ENCODE results near the gene TDRD15.
"Not testable (repeated sequence)": the region's sequence is repeated elsewhere in the genome, so short reads cannot be mapped to it uniquely, and the experiment has no call there.

TDRD15 gene

GRCh38 chr2:21123473-21124393 is at the start of gene TDRD15:
TDRD15 (plus strand) TSS chr2:21123968; CDS start chr2:21137468, 13,500 bp downstream.
- no peak for DNase-seq (ENCODE audit: low read depth in 2 of 2)

GRCh38 chr2:21078296-21078695 is 45.5 kb upstream of the TDRD15 start:
- DNase-seq (ENCODE audit: low read depth in 2 of 2): no peak

- DNase-seq (ENCODE audit: low read depth in 2 of 2): no peak
Observed at GRCh38 chr2:21083482-21083881, 40.3 kb upstream of the TDRD15 start.

GRCh38 chr2:21084401-21084800 is 39.4 kb upstream of the TDRD15 start:
- DNase-seq (ENCODE audit: low read depth in 2 of 2): no peak

GRCh38 chr2:21092308-21092869 is 31.4 kb upstream of the TDRD15 start:
- no peak for DNase-seq (ENCODE audit: low read depth in 2 of 2)

- DNase-seq (ENCODE audit: low read depth in 2 of 2): no peak
Observed at GRCh38 chr2:21095178-21095577, 28.6 kb upstream of the TDRD15 start.

GRCh38 chr2:21095714-21096113 is 28.1 kb upstream of the TDRD15 start:
- no peak for DNase-seq (ENCODE audit: low read depth in 2 of 2)

- DNase-seq (ENCODE audit: low read depth in 2 of 2): no peak
Observed at GRCh38 chr2:21096458-21096857, 27.3 kb upstream of the TDRD15 start.

- DNase-seq (ENCODE audit: low read depth in 2 of 2): no peak
Observed at GRCh38 chr2:21097331-21097730, 26.4 kb upstream of the TDRD15 start.

GRCh38 chr2:21098294-21098693 is 25.5 kb upstream of the TDRD15 start:
- no peak for DNase-seq (ENCODE audit: low read depth in 2 of 2)

- DNase-seq (ENCODE audit: low read depth in 2 of 2): no peak
Observed at GRCh38 chr2:21099281-21099907, 24.4 kb upstream of the TDRD15 start.

GRCh38 chr2:21101514-21102155 is 22.1 kb upstream of the TDRD15 start:
- not testable (repeated sequence) for DNase-seq (ENCODE audit: low read depth in 2 of 2)

- no peak for DNase-seq (ENCODE audit: low read depth in 2 of 2)
Observed at GRCh38 chr2:21102356-21102755, 21.4 kb upstream of the TDRD15 start.

- DNase-seq (ENCODE audit: low read depth in 2 of 2): no peak
Observed at GRCh38 chr2:21103274-21103891, 20.4 kb upstream of the TDRD15 start.

- DNase-seq (ENCODE audit: low read depth in 2 of 2): no peak
Observed at GRCh38 chr2:21104030-21104660, 19.6 kb upstream of the TDRD15 start.

- DNase-seq (ENCODE audit: low read depth in 2 of 2): no peak
Observed at GRCh38 chr2:21111012-21111411, 12.8 kb upstream of the TDRD15 start.

- DNase-seq (ENCODE audit: low read depth in 2 of 2): no peak
Observed at GRCh38 chr2:21117688-21118087, 6.1 kb upstream of the TDRD15 start.

- DNase-seq (ENCODE audit: low read depth in 2 of 2): no peak
Observed at GRCh38 chr2:21118302-21118920, 5.4 kb upstream of the TDRD15 start.

- DNase-seq (ENCODE audit: low read depth in 2 of 2): no peak
Observed at GRCh38 chr2:21131861-21132260, 8.1 kb downstream of the TDRD15 start.

GRCh38 chr2:21135585-21135984 is 11.8 kb downstream of the TDRD15 start:
- DNase-seq (ENCODE audit: low read depth in 2 of 2): no peak

GRCh38 chr2:21142149-21142548 is 18.4 kb downstream of the TDRD15 start:
- no peak for DNase-seq (ENCODE audit: low read depth in 2 of 2)
